ENCODE measurements around the gene MYH11. TPM values are rescaled to one million over a fixed set of nuclear protein-coding genes. Genes with fewer than 3 reads are reported as not detected.

The MYH11 gene
- total RNA-seq, 1 experiment from 2014 or later = not detected

GRCh38 chr16:15832241-15832640, 24.6 kb downstream of the MYH11 start:
- ChIA-PET POLR2A (ENCODE audit: low non-redundant PET) (no interaction called here), CTCF (no interaction called here)
- TF ChIP-seq, protein P1, sequence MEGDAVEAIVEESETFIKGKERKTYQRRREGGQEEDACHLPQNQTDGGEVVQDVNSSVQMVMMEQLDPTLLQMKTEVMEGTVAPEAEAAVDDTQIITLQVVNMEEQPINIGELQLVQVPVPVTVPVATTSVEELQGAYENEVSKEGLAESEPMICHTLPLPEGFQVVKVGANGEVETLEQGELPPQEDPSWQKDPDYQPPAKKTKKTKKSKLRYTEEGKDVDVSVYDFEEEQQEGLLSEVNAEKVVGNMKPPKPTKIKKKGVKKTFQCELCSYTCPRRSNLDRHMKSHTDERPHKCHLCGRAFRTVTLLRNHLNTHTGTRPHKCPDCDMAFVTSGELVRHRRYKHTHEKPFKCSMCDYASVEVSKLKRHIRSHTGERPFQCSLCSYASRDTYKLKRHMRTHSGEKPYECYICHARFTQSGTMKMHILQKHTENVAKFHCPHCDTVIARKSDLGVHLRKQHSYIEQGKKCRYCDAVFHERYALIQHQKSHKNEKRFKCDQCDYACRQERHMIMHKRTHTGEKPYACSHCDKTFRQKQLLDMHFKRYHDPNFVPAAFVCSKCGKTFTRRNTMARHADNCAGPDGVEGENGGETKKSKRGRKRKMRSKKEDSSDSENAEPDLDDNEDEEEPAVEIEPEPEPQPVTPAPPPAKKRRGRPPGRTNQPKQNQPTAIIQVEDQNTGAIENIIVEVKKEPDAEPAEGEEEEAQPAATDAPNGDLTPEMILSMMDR (conservative IDR thresholded peaks at IDR 0.05; ENCODE audit: low read depth, low read length) = no peak
- TF ChIP-seq EZH2 (IDR thresholded peaks at IDR 0.05; ENCODE audit: borderline replicate concordance, low read depth, low read length, poor library complexity, severe bottlenecking) = no peak
- Histone ChIP-seq H3K4me3 (ENCODE audit: low read depth, low read length, poor library complexity, severe bottlenecking) (no peak overlapping the region), H3K4me1 (ENCODE audit: insufficient read depth, low read length, poor library complexity, severe bottlenecking) (no peaks in the 10 kb centered on the region), H3K9me3 (ENCODE audit: low read depth, low read length, poor library complexity, severe bottlenecking) (no peaks in the 10 kb centered on the region), H3K36me3 (ENCODE audit: insufficient read depth, low read length, poor library complexity, severe bottlenecking) (no peaks in the 10 kb centered on the region), H3K27ac (ENCODE audit: low read depth, low read length, poor library complexity, severe bottlenecking) (no peak overlapping the region), H3K27me3 (replicated peaks; ENCODE audit: insufficient read depth, low read depth, low read length, poor library complexity) (no peaks in the 10 kb centered on the region)
- intact Hi-C loops (cut with micrococcal nuclease; ENCODE audit: unreplicated experiment) = no loop called here
- no TSS peak for BruUV-seq (replicated peaks)
- DNase-seq (ENCODE audit: low spot score) = no peak

- ChIA-PET POLR2A (ENCODE audit: low non-redundant PET) (no interaction called here), CTCF (interaction anchor here (0.6 kb wide), 1 partner anchor 153 kb away, joined by 6 read pairs; no protein-coding TSS in a partner anchor)
- no peak for TF ChIP-seq EZH2 (IDR thresholded peaks at IDR 0.05; ENCODE audit: borderline replicate concordance, low read depth, low read length, poor library complexity, severe bottlenecking)
- TF ChIP-seq, protein P1 (conservative IDR thresholded peaks at IDR 0.05; ENCODE audit: low read depth, low read length) = no peak
- intact Hi-C loops (cut with micrococcal nuclease; ENCODE audit: unreplicated experiment) = no loop called here
- Histone ChIP-seq H3K27me3 (replicated peaks; ENCODE audit: insufficient read depth, low read depth, low read length, poor library complexity) (no peaks in the 10 kb centered on the region), H3K27ac (ENCODE audit: low read depth, low read length, poor library complexity, severe bottlenecking) (no peak overlapping the region), H3K36me3 (ENCODE audit: insufficient read depth, low read length, poor library complexity, severe bottlenecking) (no peaks in the 10 kb centered on the region), H3K4me3 (ENCODE audit: low read depth, low read length, poor library complexity, severe bottlenecking) (no peak overlapping the region), H3K4me1 (ENCODE audit: insufficient read depth, low read length, poor library complexity, severe bottlenecking) (no peaks in the 10 kb centered on the region), H3K9me3 (ENCODE audit: low read depth, low read length, poor library complexity, severe bottlenecking) (no peaks in the 10 kb centered on the region)
- BruUV-seq (replicated peaks) = no TSS peak
- no peak for DNase-seq (ENCODE audit: low spot score)
Observed at GRCh38 chr16:15830832-15831451, 25.9 kb downstream of the MYH11 start.

DNA sequence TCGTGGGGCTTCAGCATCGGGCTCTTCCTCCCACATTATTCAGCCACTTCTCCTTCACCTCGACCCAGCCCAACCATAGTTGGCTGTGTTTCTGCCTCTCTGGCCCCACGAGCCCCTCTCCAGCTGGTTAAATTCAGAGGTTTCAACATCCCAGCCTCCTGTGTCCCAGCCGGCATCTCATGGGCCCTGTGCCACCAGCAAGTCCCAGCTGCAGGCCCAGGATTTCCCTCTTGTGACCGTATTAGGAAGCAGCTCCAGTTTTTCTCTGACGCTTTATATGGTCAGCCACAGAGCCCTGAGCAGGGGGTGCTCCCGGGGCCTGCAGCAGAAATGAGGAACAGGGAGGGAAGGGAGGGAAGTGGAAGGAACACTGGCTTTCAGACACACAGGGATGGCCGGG, 27.4 kb downstream of the MYH11 start:
- no TSS peak for BruUV-seq (replicated peaks)

More for the DNA sequence above, 27.4 kb downstream of the MYH11 start:
- no peak overlapping the region for H3K27ac ChIP-seq (ENCODE audit: low read depth, low read length, poor library complexity, severe bottlenecking)
- CTCF ChIA-PET = no interaction called here
- H3K9me3 ChIP-seq (ENCODE audit: low read depth, low read length, poor library complexity, severe bottlenecking) = no peaks in the 10 kb centered on the region
- H3K4me1 ChIP-seq (ENCODE audit: insufficient read depth, low read length, poor library complexity, severe bottlenecking) = no peaks in the 10 kb centered on the region
- no peak for DNase-seq (ENCODE audit: low spot score)
- H3K36me3 ChIP-seq (ENCODE audit: insufficient read depth, low read length, poor library complexity, severe bottlenecking) = no peaks in the 10 kb centered on the region
- H3K27me3 ChIP-seq (replicated peaks; ENCODE audit: insufficient read depth, low read depth, low read length, poor library complexity) = no peaks in the 10 kb centered on the region
- no peak for TF ChIP-seq EZH2 (IDR thresholded peaks at IDR 0.05; ENCODE audit: borderline replicate concordance, low read depth, low read length, poor library complexity, severe bottlenecking)
- TF ChIP-seq, protein P1 (conservative IDR thresholded peaks at IDR 0.05; ENCODE audit: low read depth, low read length) = no peak
- POLR2A ChIA-PET (ENCODE audit: low non-redundant PET) = no interaction called here
- intact Hi-C loops (cut with micrococcal nuclease; ENCODE audit: unreplicated experiment) = no loop called here
- H3K4me3 ChIP-seq (ENCODE audit: low read depth, low read length, poor library complexity, severe bottlenecking) = no peak overlapping the region

Data from A673 (cell line).